GM12878 (cell line): ENCODE data around the gene CLDN34. TPM values are rescaled to one million over a fixed set of nuclear protein-coding genes. Genes with fewer than 3 reads are reported as not detected.

Experiments
- ATAC-seq: fragments of 200-7000 bp; cut with Tn5 transposase; 3 replicates; pipeline ENCODE4 v1.9.1; 2020; ENCODE audit warnings: mild to moderate bottlenecking, moderate library complexity
- BruUV-seq: library from RNA; stranded (reverse); fragments of 400-500 nt; replicated peaks from 2 replicates; lab custom pipeline; 2021; lab: Mats Ljungman, UMichigan
- CTCF ChIA-PET: fragments of 300-600 bp; sonication (Branson Sonifier 250); formaldehyde crosslinking; extraction: SDS; loops from one replicate; lab custom pipeline; 2021; ENCODE audit warnings: inconsistent platforms; lab: Yijun Ruan, JAX
- POLR2A ChIA-PET: fragments of 350-600 bp; formaldehyde crosslinking; extraction: SDS; loops from one replicate; lab custom pipeline; 2021; ENCODE audit warnings: inconsistent platforms; lab: Charles Lee
- RAD21 ChIA-PET: fragments of 300-600 bp; sonication (Branson Sonifier 250); formaldehyde crosslinking; loops from one replicate; lab custom pipeline; 2023; ENCODE audit warnings: antibody characterized with exemption; ENCODE audit not compliant: unreplicated experiment; lab: Charles Lee
- SMC1A ChIA-PET: fragments of 300-600 bp; sonication (Branson Sonifier 250); formaldehyde crosslinking; loops from one replicate; lab custom pipeline; 2023; ENCODE audit not compliant: unreplicated experiment, uncharacterized antibody; lab: Charles Lee
- DNase-seq: peaks from one replicate; pipeline ENCODE4 v3.0.0-alpha.2; 2011; ENCODE audit warnings: low read depth, low spot score
- FAIRE-seq: peaks from 3 replicates; lab custom pipeline; 2011; peaks lifted over from hg19 to GRCh38; lab: Jason Lieb, UNC
- H2AFZ ChIP-seq: 2 replicates; pipeline ENCODE4 v1.6.0; 2011; ENCODE audit warnings: low read depth, low read length, control low read depth; ENCODE audit not compliant: control insufficient read depth
- H3K27ac ChIP-seq: 2 replicates; pipeline ENCODE4 v1.5.1; 2011; ENCODE audit warnings: control low read depth; ENCODE audit not compliant: control insufficient read depth, insufficient read depth
- H3K27me3 ChIP-seq, 2 experiments: replicated peaks in 1 of 2; 2 replicates each; pipeline versions ENCODE4 v1.6.0 to v1.6.1; 2011; ENCODE audit warnings: low read length in 1 of 2; ENCODE audit not compliant: control insufficient read depth in 2 of 2, insufficient read depth in 2 of 2
- H3K36me3 ChIP-seq, 2 experiments: 2 replicates each; pipeline ENCODE4 v1.5.1; 2011; ENCODE audit warnings: low read length in 1 of 2; ENCODE audit not compliant: control insufficient read depth in 2 of 2, insufficient read depth in 2 of 2
- H3K4me1 ChIP-seq: 2 replicates; pipeline ENCODE4 v1.6.1; 2011; ENCODE audit warnings: mild to moderate bottlenecking, low read length, moderate library complexity, mixed read lengths; ENCODE audit not compliant: control insufficient read depth, insufficient read depth
- H3K4me2 ChIP-seq: 2 replicates; pipeline ENCODE4 v1.6.0; 2011; ENCODE audit warnings: control low read depth; ENCODE audit not compliant: control insufficient read depth, insufficient read depth
- H3K4me3 ChIP-seq: fragments of 200-600 bp; sonication (generic); 2 replicates; pipeline ENCODE4 v1.5.1; 2016
- H3K79me2 ChIP-seq: 2 replicates; pipeline ENCODE4 v1.6.0; 2011; ENCODE audit warnings: low read length; ENCODE audit not compliant: control insufficient read depth, insufficient read depth
- H3K9ac ChIP-seq: 2 replicates; pipeline ENCODE4 v1.8.0; 2011; ENCODE audit warnings: low read length, control low read depth, mixed read lengths; ENCODE audit not compliant: control insufficient read depth, insufficient read depth
- H3K9me3 ChIP-seq: replicated peaks from 3 replicates; pipeline ENCODE4 v1.5.1; 2011; ENCODE audit warnings: mild to moderate bottlenecking, low read length; ENCODE audit not compliant: control insufficient read depth, insufficient read depth
- H4K20me1 ChIP-seq: 2 replicates; pipeline ENCODE4 v1.6.0; 2011; ENCODE audit not compliant: control insufficient read depth, insufficient read depth
- SREBF2 ChIP-seq: IDR thresholded peaks from 2 replicates; pipeline ENCODE4 v1.6.1; 2012; ENCODE audit warnings: mild to moderate bottlenecking, low read length
- ZNF687 ChIP-seq: fragments of 450-650 bp; IDR thresholded peaks from 2 replicates; pipeline ENCODE4 v1.6.1; 2017; ENCODE audit warnings: mild to moderate bottlenecking, moderate library complexity
- WGBS: methylation state at CpG from one replicate; pipeline ENCODE4 v1.1.6; 2016; ENCODE audit warnings: low lambda C conversion rate; ENCODE audit not compliant: insufficient replicate concordance, insufficient coverage; ENCODE audit errors: missing lambda C conversion rate; 5-methylcytosine and 5-hydroxymethylcytosine counted together
- in situ Hi-C: fragments of 300-500 bp; cut with MboI; formaldehyde crosslinking; loops from 9 replicates; pipeline ENCODE4 v1.14.3; 2018; ENCODE audit warnings: mixed read lengths
- intact Hi-C: fragments of 100-400 bp; cut with micrococcal nuclease; formaldehyde crosslinking; loops from one replicate; pipeline ENCODE4 v1.14.2; 2022; ENCODE audit not compliant: unreplicated experiment
- polyA plus RNA-seq, 11 experiments: library from polyadenylated mRNA; depleted of rRNA in 4 of 11; unstranded in 6 of 11; stranded (reverse) in 5 of 11; fragments of >200 nt; fragmentation: Nextera tagmentation in 4 of 11; fragmentation: Illumina TruSeq in 1 of 11; extraction: Ambion mirVana in 4 of 11; extraction: Trizol in 1 of 11; gene quantifications; 1 replicate in 1 of 11; 2 replicates in 10 of 11; pipeline versions ENCODE4 v1.2.1 to v1.2.3, GENCODE V29; 2011 to 2016; ENCODE audit warnings: inconsistent platforms in 2 of 11, missing spikeins in 2 of 11, low read depth in 1 of 11
- total RNA-seq, 4 experiments: library from RNA; depleted of rRNA in 3 of 4; stranded (reverse); fragments of >200 nt in 3 of 4; fragmentation: Illumina TruSeq in 1 of 4; extraction: Trizol in 1 of 4; gene quantifications; 2 replicates each; pipeline versions ENCODE4 v1.2.1 to v1.2.3, GENCODE V29; 2013 to 2021

Gene CLDN34
- total and polyA plus RNA-seq, 10 of the 15 experiments (the other 5 are each of a cell fraction or from before 2014, with no cell fraction given), result not detected

DNA sequence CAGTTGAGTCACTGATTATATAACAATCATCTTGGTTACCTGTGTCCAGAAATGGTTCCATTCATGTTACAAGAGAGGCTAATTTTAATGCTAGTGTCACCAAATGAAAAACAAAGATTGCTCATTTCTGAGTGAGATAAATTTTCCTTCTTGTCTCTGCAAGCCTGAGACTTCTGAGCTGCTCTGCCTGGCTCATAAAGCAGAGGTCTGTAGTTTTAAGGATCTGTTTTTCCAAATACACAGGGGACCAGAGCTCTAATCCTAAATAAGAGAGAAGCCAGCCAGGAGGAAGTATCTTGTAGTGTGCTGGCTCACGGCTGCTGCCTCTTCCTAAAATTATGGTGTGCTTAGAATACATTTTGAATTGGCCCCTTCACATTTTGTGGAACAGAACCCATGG is 42.6 kb downstream of the CLDN34 start:
- no peaks in the 10 kb centered on the region for H3K79me2 ChIP-seq
- POLR2A ChIA-PET, result no interaction called here
- no peaks in the 10 kb centered on the region; the same call in 2 of the 3 replicates for H3K9me3 ChIP-seq
- no peak for TF ChIP-seq SREBF2
- 0 out of 2 replicates have a peak, but pooled peaks have one; percentile 28 for TF ChIP-seq ZNF687
- in situ Hi-C loops, result no loop called here
- H2AFZ ChIP-seq, result no peak overlapping the region
- no peak for DNase-seq
- WGBS, result 43% methylated on average over 1 of the region's 1 CpG
- H3K36me3 ChIP-seq, result no peaks in the 10 kb centered on the region
- no peaks in the 10 kb centered on the region for H3K27me3 ChIP-seq
- no peak for FAIRE-seq
- no peak for ATAC-seq
- SMC1A ChIA-PET, result interaction anchor here (1.0 to 2.5 kb wide), 5 partner anchors 8 to 110 kb away, joined by 3 to 9 read pairs (median 4); no protein-coding TSS in a partner anchor
- CTCF ChIA-PET, result interaction anchor here (1.2 to 2.1 kb wide), 5 partner anchors 10 to 111 kb away, joined by 4 to 12 read pairs (median 5); no protein-coding TSS in a partner anchor
- RAD21 ChIA-PET, result interaction anchor here (1.1 kb wide), 1 partner anchor 107 kb away, joined by 3 read pairs; no protein-coding TSS in a partner anchor
- no peak overlapping the region for H3K4me3 ChIP-seq
- H3K9ac ChIP-seq, result no peak overlapping the region
- no peak overlapping the region for H3K4me2 ChIP-seq
- H4K20me1 ChIP-seq, result no peaks in the 10 kb centered on the region
- intact Hi-C loops, result no loop called here
- H3K27ac ChIP-seq, result no peak overlapping the region
- peaks cover 9% of the 10 kb centered on the region for H3K4me1 ChIP-seq
- no TSS peak for BruUV-seq
